Measurements from ENCODE around the gene GOLGA6L7. TPM values are rescaled to one million over a fixed set of nuclear protein-coding genes. Genes with fewer than 3 reads are reported as not detected.
"Not testable (repeated sequence)": the region's sequence is repeated elsewhere in the genome, so short reads cannot be mapped to it uniquely, and the experiment has no call there.

Gene GOLGA6L7
- total RNA-seq, 4 donors from 2014 or later: not detected

DNA sequence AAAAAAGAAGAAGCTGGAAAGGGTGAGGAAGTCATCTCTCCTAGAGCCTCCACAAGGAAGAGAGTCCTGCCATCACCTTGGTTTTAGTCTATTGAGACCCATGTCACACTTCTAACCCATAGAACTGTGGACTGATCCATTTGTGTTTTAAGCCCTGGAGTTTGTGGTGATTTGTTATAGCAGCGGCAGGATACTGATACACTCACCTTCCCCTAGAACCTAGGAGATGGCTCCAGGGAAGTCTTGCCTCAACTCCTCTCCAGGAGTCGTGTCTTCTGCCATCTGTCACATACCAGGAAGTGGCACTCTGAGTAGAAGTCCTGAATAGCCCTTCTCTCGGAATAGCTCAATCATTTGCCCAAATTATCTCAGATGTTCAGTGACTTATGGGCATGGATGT, 22.7 kb upstream of the GOLGA6L7 start:
- TF ChIP-seq POLR2AphosphoS5 (IDR thresholded peaks at IDR 0.05): no peak
- TF ChIP-seq POLR2A (IDR thresholded peaks at IDR 0.05): no peak
- TF ChIP-seq, protein P1, sequence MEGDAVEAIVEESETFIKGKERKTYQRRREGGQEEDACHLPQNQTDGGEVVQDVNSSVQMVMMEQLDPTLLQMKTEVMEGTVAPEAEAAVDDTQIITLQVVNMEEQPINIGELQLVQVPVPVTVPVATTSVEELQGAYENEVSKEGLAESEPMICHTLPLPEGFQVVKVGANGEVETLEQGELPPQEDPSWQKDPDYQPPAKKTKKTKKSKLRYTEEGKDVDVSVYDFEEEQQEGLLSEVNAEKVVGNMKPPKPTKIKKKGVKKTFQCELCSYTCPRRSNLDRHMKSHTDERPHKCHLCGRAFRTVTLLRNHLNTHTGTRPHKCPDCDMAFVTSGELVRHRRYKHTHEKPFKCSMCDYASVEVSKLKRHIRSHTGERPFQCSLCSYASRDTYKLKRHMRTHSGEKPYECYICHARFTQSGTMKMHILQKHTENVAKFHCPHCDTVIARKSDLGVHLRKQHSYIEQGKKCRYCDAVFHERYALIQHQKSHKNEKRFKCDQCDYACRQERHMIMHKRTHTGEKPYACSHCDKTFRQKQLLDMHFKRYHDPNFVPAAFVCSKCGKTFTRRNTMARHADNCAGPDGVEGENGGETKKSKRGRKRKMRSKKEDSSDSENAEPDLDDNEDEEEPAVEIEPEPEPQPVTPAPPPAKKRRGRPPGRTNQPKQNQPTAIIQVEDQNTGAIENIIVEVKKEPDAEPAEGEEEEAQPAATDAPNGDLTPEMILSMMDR (IDR thresholded peaks at IDR 0.05): no peak
- no peak for TF ChIP-seq EP300 (IDR thresholded peaks at IDR 0.05; ENCODE audit: low read depth)
- WGBS, 2 donors (ENCODE audit: low coverage in 1 of 2): 82 to 100% methylated on average over 1 to 3 of the region's 3 CpGs
- Histone ChIP-seq H3K4me3 (no peak overlapping the region), H3K36me3 (no peaks in the 10 kb centered on the region), H3K27ac (no peak overlapping the region), H3K9me3 (no peaks in the 10 kb centered on the region), H3K4me1 (no peaks in the 10 kb centered on the region), H3K27me3 (no peaks in the 10 kb centered on the region)
- intact Hi-C loops (cut with DNase I; ENCODE audit: low total_unique reads): loop anchor here (10.0 kb wide), 1 partner anchor 64 kb away; no protein-coding TSS in a partner anchor
- in situ Hi-C loops (cut with MboI; ENCODE audit: low pct_ligation_motif_present in 1 of 4, low pct_unique_long_range_greater_than_20kb in 1 of 4, low sequenced_read_pairs in 3 of 4): no loop called here
- DNase-seq: no peak

DNA sequence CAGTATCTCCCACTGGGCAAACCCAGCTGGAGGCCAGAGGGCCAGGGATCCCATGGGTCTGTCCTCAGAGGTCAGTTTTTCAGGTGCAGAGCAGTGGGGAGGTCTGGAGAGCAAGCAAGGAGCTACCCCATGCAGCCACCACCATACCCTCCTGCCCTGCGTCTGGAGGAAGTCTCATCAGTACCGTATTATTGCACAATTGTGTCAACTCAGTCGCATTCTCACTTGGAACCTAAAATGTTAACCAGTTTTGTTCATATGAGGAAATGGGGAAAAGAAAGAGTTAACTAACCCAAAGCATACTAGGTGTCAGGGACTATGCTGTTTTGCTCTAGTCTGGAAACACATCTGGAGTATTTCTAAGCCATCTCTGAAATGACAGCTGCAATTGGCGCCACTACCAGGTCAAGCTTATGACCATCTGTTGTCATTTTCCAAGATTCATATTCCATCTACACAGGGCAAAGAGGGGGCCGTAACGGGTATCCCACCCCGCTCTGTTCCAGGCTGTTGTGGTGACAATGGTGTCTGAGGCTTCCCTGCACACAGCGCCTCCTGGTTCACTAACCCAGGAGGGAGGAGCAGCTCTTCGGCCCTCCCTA, 20.4 kb upstream of the GOLGA6L7 start:
- no peak overlapping the region for H3K27ac ChIP-seq
- intact Hi-C loops (cut with DNase I; ENCODE audit: low total_unique reads): no loop called here
- no peaks in the 10 kb centered on the region for H3K36me3 ChIP-seq
- H3K9me3 ChIP-seq: no peaks in the 10 kb centered on the region
- no peak overlapping the region for H3K4me3 ChIP-seq
- 80 to 100% methylated on average over 2 to 9 of the region's 9 CpGs for WGBS, 2 donors (ENCODE audit: low coverage in 1 of 2)
- in situ Hi-C loops (cut with MboI; ENCODE audit: low pct_ligation_motif_present in 1 of 4, low pct_unique_long_range_greater_than_20kb in 1 of 4, low sequenced_read_pairs in 3 of 4): no loop called here
- no peaks in the 10 kb centered on the region for H3K4me1 ChIP-seq
- no peak for DNase-seq
- H3K27me3 ChIP-seq: no peaks in the 10 kb centered on the region
- TF ChIP-seq EP300 (IDR thresholded peaks at IDR 0.05; ENCODE audit: low read depth): no peak
- no peak for TF ChIP-seq POLR2AphosphoS5 (IDR thresholded peaks at IDR 0.05)
- TF ChIP-seq, protein P1 (IDR thresholded peaks at IDR 0.05): no peak
- no peak for TF ChIP-seq POLR2A (IDR thresholded peaks at IDR 0.05)

DNA sequence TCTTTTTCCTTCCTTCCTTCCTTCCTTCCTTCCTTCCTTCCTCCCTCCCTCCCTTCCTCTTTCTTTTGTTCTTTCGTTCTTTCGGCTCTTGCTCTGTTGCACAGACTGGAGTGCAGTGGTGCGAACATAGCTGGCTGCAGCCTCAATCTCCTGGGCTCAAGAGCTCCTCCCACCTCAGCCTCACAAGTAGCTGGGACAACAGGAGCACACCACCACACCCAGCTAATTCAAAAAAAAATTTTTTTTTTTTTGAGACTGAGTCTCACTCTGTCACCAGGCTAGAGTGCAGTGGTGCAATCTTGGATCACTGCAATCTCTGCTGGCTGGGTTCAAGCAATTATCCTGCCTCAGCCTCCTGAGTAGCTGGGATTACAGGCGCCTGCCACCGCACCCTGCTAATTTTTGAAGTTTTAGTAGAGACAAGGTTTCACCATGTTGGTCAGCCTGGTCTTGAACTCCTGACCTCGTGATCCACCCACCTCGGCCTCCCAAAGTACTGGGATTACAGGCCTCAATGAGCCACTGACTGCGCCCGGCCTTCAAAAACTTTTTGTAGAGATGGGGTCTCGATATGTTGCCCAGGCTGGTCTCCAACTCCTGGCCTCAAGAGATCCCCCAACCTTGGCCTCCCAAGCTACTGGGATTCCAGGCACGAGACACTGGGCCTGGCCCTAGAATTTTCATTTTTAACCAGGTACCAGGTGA, 13.3 kb upstream of the GOLGA6L7 start:
- 91 to 100% methylated on average over 1 to 11 of the region's 11 CpGs for WGBS, 2 donors (ENCODE audit: low coverage in 1 of 2)
- H3K36me3 ChIP-seq; DNase-seq; H3K9me3 ChIP-seq; intact Hi-C loops (cut with DNase I; ENCODE audit: low total_unique reads); H3K27ac ChIP-seq; in situ Hi-C loops (cut with MboI; ENCODE audit: low pct_ligation_motif_present in 1 of 4, low pct_unique_long_range_greater_than_20kb in 1 of 4, low sequenced_read_pairs in 3 of 4); H3K4me1 ChIP-seq; H3K4me3 ChIP-seq; H3K27me3 ChIP-seq: not testable (repeated sequence)

DNA sequence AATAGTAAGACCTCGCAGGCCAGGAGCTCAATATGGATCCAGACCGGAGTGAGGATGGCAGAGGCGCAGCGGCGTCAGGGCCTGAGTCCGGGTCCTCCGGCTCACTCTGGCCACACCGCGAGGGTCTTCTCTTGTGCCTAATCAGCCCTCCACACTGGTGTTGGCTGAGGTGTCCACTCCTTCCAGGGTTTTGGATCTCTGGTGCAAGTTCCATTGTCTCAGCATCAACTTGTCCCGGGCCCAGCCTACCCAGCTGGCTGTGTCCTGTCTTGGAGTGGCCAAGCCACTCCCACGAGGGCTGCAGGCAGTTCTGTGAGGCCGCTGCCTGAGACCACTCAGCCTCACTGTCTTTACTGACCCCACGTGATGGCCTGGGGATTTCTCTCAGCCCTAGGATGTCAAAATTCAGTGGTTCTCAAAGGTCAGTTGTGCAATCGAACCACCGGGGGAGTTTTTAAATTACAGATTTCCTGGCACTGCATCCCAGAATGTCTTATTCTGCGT, 12.6 kb upstream of the GOLGA6L7 start:
- Histone ChIP-seq H3K4me3 (no peak overlapping the region), H3K9me3 (no peaks in the 10 kb centered on the region), H3K36me3 (no peaks in the 10 kb centered on the region), H3K4me1 (no peaks in the 10 kb centered on the region), H3K27me3 (no peaks in the 10 kb centered on the region), H3K27ac (no peak overlapping the region)
- intact Hi-C loops (cut with DNase I; ENCODE audit: low total_unique reads) (no loop called here), in situ Hi-C loops (cut with MboI; ENCODE audit: low pct_ligation_motif_present in 1 of 4, low pct_unique_long_range_greater_than_20kb in 1 of 4, low sequenced_read_pairs in 3 of 4) (no loop called here)
- 75 to 86% methylated on average over 3 to 16 of the region's 16 CpGs for WGBS, 2 donors (ENCODE audit: low coverage in 1 of 2)
- no peak for DNase-seq
- TF ChIP-seq, protein P1 (IDR thresholded peaks at IDR 0.05): no peak
- no peak for TF ChIP-seq POLR2AphosphoS5 (IDR thresholded peaks at IDR 0.05)
- TF ChIP-seq POLR2A (IDR thresholded peaks at IDR 0.05): no peak
- no peak for TF ChIP-seq EP300 (IDR thresholded peaks at IDR 0.05; ENCODE audit: low read depth)

DNA sequence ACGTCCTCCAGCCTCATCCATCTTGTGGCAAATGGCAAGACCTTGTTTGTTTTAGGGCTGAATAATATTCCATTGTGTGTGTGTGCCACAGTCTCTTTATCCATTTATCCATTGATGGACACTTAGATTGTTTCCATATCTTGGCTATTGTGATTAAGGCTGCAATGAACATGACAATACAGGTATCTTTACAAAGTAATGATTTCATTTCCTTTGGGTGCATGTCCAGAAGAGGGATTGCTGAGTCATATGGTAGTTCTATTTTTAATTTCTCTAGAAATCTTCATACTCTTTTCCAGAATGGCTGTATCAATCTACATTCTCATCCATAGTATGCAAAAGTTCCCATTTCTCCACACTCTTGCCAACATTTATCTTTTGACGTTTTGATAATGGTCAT, 6.1 kb upstream of the GOLGA6L7 start:
- H3K4me1 ChIP-seq; H3K36me3 ChIP-seq; H3K27me3 ChIP-seq; in situ Hi-C loops (cut with MboI; ENCODE audit: low pct_ligation_motif_present in 1 of 4, low pct_unique_long_range_greater_than_20kb in 1 of 4, low sequenced_read_pairs in 3 of 4); intact Hi-C loops (cut with DNase I; ENCODE audit: low total_unique reads); H3K27ac ChIP-seq; H3K9me3 ChIP-seq; H3K4me3 ChIP-seq; DNase-seq: not testable (repeated sequence)
- 45 to 49% methylated on average over 2 of the region's 2 CpGs for WGBS, 2 donors (ENCODE audit: low coverage in 1 of 2)

DNA sequence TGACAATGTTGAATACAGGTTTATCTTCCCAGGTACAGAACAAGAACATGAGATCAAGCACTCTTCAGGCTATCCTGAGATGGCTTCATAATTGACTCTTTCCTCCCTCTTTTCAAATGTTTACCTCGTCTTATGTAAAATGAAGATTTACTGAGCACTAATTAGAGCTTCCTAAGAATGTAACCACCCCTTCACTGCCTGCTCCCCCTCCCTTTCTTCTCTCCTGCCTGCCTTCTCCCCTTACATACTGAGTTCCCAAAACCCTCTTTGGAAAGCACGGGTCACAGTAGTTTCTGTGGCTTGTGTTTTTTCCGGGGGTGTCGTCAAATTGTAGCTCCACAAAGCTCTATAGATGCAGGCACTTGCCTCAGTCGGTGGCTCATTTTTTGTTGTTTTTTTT, 5.2 kb upstream of the GOLGA6L7 start:
- in situ Hi-C loops (cut with MboI; ENCODE audit: low pct_ligation_motif_present in 1 of 4, low pct_unique_long_range_greater_than_20kb in 1 of 4, low sequenced_read_pairs in 3 of 4); H3K4me1 ChIP-seq; H3K27ac ChIP-seq; H3K9me3 ChIP-seq; intact Hi-C loops (cut with DNase I; ENCODE audit: low total_unique reads); DNase-seq; H3K27me3 ChIP-seq; H3K4me3 ChIP-seq; H3K36me3 ChIP-seq: not testable (repeated sequence)
- WGBS, 2 donors (ENCODE audit: low coverage in 1 of 2): 35 to 54% methylated on average over 5 of the region's 5 CpGs

DNA sequence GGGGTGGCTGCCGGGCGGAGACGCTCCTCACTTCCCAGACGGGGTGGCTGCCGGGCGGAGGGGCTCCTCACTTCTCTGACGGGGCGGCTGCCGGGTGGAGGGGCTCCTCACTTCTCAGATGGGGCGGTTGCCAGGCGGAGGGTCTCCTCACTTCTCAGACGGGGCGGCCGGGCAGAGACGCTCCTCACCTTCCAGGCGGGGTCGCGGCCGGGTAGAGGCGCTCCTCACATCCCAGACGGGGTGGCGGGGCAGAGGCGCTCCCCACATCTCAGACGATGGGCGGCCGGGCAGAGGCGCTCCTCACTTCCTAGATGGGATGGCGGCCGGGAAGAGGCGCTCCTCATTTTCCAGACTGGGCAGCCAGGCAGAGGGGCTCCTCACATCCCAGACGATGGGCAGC, 1.3 kb upstream of the GOLGA6L7 start:
- H3K4me1 ChIP-seq; DNase-seq; H3K9me3 ChIP-seq; H3K27ac ChIP-seq; H3K4me3 ChIP-seq; intact Hi-C loops (cut with DNase I; ENCODE audit: low total_unique reads); in situ Hi-C loops (cut with MboI; ENCODE audit: low pct_ligation_motif_present in 1 of 4, low pct_unique_long_range_greater_than_20kb in 1 of 4, low sequenced_read_pairs in 3 of 4); H3K36me3 ChIP-seq; H3K27me3 ChIP-seq: not testable (repeated sequence)
- WGBS, 2 donors (ENCODE audit: low coverage in 1 of 2): 87% methylated on average over 3 of the region's 31 CpGs; no CpG with 5 or more reads in 1 of the 2 donors

Data from transverse colon (tissue), 4 donors.